GM21723 (cell line): Measurements from ENCODE around the gene LAMTOR1.
A peak's percentile ranks its signal among the peaks of the same experiment; 100 is the strongest.

Experiments used
- ATAC-seq: cut with Tn5 transposase; IDR thresholded peaks from one replicate; pipeline ENCODE4 v1.9.1; 2021; ENCODE audit warnings: mild to moderate bottlenecking, moderate library complexity; ENCODE audit not compliant: unreplicated experiment

The LAMTOR1 gene

GRCh38 chr11:72120930-72121329 is 17.8 kb upstream of the LAMTOR1 start:
- ATAC-seq: no peak

GRCh38 chr11:72119198-72119597 is 16.1 kb upstream of the LAMTOR1 start:
- ATAC-seq: no peak

- ATAC-seq: no peak
Measured at GRCh38 chr11:72116019-72116755, 13.1 kb upstream of the LAMTOR1 start.

- no peak for ATAC-seq
Measured at GRCh38 chr11:72114570-72114969, 11.5 kb upstream of the LAMTOR1 start.

- no peak for ATAC-seq
Measured at GRCh38 chr11:72112978-72113808, 10.1 kb upstream of the LAMTOR1 start.

- ATAC-seq: peak; percentile 85
Measured at GRCh38 chr11:72112143-72112977, 9.3 kb upstream of the LAMTOR1 start, which contains the start of gene ANAPC15. TSS of gene ANAPC15 (minus strand) at chr11:72112695. CDS start at chr11:72111276, 1,419 bp downstream.

GRCh38 chr11:72111300-72112142 is 8.4 kb upstream of the LAMTOR1 start:
- ATAC-seq: peak; percentile 7

GRCh38 chr11:72105888-72106287 is 2.8 kb upstream of the LAMTOR1 start, which contains the start of gene TOMT:
TSS of gene TOMT (plus strand) at chr11:72105924. CDS start at chr11:72105952, 28 bp downstream.
- ATAC-seq: no peak

- peak; percentile 7 for ATAC-seq
Measured at GRCh38 chr11:72103754-72104167, 664 bp upstream of the LAMTOR1 start.

- peak; percentile 12 for ATAC-seq
Measured at GRCh38 chr11:72102631-72102945, 509 bp downstream of the LAMTOR1 start.

GRCh38 chr11:72102162-72102561 is 935 bp downstream of the LAMTOR1 start:
- no peak for ATAC-seq

GRCh38 chr11:72100462-72100861 is 2.6 kb downstream of the LAMTOR1 start:
- ATAC-seq: no peak

- ATAC-seq: no peak
Measured at GRCh38 chr11:72100009-72100408, 3.1 kb downstream of the LAMTOR1 start.

- ATAC-seq: no peak
Measured at GRCh38 chr11:72098741-72099140, 4.4 kb downstream of the LAMTOR1 start.

GRCh38 chr11:72091292-72091691 is 11.8 kb downstream of the LAMTOR1 start:
- ATAC-seq: no peak

- ATAC-seq: no peak
Measured at GRCh38 chr11:72088076-72088808, 14.9 kb downstream of the LAMTOR1 start.

GRCh38 chr11:72085621-72086351 is 17.3 kb downstream of the LAMTOR1 start:
- ATAC-seq: no peak

- no peak for ATAC-seq
Measured at GRCh38 chr11:72084965-72085364, 18.1 kb downstream of the LAMTOR1 start.

GRCh38 chr11:72084076-72084475 is 19.0 kb downstream of the LAMTOR1 start:
- ATAC-seq: no peak
